Measurements from ENCODE around the gene ELFN2.

The ELFN2 gene

DNA sequence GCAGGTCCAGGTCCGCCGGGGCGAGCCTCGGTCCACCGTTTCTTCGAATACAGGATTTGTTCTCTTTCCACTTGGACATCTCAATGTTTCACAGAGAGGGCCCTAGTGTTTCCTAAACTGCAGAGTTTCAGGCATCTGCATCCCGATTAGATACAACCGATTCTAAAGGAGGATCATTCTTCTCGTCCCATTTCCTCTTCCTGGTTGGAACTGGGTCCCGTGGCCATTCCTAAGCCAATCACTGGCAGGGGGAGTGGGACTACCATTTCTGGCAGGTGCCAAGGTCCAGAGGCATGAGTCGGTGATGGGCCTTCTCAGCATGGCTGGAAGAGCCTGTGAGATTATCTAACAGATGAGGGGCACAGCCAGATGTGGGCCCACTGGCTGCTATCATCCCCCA is 68.9 kb downstream of the ELFN2 start:
- no peak for DNase-seq (ENCODE audit: low read depth in 2 of 2)

DNA sequence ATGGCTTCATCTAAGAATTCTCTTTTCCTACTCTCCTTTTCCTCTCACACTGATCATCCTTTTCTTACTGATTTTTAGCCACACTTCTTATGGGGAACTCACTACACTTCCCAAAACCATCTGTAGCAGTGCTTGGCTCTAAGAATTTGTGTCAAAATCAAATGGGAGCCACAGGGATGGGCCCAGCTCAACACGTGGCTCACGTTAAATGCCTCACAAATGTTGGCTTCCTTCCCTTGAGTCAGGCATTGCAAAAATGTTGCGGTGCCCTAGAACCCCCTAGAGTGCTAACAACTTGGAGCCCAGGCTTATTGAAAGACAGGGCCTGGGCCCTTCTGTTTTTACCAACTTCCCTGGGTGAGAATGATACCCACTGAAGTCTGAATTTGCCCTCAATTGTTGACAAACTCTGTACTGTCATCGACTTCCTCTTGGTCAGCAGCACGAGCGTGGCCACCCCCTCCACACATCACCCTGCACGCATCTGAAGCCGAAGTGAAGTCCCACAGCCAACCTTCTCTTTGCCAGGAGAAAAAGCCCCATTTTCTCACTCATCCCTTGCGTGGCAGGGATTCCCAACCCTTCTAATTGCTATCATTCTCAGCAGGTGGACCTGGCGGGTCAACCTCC is 69.7 kb downstream of the ELFN2 start:
- DNase-seq (ENCODE audit: low read depth in 2 of 2) = no peak

DNA sequence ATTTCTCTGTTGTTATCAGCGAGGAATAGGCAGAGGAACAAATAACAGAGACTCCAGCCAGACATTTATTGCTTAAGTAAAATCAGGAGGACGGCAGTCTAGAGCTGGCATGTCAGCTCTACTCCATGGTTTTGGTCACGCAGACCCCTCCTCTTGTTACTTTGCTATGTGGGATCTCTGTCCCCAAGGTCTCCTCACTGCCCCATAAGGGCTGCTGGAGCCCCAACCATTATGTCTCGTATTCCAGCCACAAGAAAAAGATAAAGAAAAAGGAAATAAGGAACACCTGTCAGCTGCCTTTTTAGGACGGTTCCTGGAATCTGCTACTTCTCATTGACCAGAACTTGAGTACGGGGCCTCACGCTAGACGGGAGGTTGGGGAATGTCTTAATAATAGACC is 70.4 kb downstream of the ELFN2 start:
- no peak for DNase-seq (ENCODE audit: low read depth in 2 of 2)

DNA sequence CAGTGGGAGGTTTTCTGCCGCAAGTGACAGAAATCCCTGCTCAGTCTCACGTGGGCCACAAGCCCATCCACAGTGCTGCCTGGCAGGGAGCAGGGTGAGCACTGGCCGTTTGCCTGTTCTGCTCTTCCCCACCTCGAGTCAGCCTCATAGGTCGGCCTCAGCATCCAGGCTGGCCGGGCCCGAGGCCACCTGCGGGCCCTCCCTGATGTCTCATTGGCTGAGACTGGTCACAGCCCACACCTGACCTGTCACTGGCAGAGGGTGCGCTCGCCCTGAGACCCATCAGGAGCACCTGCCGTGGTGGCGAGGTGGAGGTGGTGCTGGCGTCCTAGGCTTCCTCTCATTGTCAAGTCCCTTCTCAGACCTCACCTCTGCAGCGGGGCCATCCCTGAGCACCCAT is 72.1 kb downstream of the ELFN2 start:
- no peak for DNase-seq (ENCODE audit: low read depth in 2 of 2)

DNA sequence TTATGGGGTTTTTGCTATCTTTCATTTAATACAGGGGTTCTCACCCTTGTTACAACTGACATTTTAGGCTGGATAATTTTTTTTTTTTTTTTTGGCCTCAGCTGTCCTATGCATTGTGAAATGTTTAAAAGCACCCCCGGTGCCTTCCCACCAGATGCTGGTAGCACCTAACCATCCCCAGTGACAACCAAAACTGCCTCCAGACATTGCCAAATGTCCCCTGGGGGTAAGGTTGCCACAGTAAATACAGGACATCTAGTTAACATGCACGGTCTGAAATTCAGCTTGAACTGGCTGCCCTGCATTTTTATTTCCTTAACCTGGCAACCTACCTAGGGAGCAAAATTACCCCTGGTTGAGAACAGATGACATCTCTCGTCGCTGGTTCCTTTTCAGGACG is 72.6 kb downstream of the ELFN2 start:
- no peak for DNase-seq (ENCODE audit: low read depth in 2 of 2)

DNA sequence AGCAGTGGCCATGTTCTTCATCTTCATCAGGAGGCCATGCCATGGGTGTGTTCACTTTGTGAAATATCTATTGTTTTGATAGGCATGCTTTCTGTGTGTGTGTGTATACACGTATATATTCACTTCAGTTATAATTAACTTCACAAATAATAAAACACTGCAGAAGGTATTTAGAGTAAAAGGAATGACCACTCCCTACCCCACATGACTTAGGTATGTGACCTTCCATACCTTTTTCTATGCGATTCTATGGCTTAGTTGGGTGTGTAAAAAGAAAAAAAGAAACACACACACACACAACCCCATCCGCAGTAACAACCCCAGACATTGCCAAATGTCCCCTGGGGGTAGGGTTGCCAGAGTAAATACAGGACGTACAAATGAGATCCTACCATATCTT is 73.0 kb downstream of the ELFN2 start:
- no peak for DNase-seq (ENCODE audit: low read depth in 2 of 2)

DNA sequence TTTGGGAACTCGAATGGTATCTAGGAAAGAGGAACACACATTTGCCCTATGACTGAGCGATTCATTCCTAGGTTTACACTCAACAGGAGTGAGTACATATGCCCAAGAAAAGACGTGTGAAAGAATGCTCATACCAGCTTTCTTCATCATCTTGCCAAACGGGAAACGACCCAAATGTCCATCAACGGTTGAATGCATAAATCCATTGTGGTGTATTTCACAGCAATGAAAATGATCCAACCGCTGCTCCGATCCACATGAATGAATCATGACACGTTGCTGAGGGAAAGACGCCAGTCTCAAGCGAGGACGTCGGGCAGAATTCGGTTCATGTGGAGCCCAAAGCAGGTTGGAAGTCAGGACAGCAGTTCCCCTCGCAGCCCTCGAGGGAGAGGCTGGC is 73.4 kb downstream of the ELFN2 start:
- no peak for DNase-seq (ENCODE audit: low read depth in 2 of 2)

DNA sequence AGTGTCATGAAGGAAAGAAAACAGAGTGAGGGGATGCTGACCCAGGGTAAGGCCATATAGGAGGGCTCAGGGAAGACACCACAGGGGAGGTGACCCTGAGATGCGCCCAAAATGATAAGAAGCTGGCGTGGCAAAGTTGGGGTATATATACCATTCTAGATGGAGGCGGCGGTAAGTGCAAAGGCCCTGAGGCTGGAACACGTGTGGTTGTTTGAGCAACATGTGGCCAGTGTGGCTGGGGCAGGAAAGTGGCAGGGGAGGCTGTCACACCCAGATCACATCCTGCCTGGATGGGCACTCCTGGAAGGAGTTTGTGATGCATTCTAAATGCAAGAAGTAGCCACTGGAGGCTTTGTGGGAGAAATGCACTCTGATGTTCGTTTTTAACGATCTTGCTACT is 74.8 kb downstream of the ELFN2 start:
- no peak for DNase-seq (ENCODE audit: low read depth in 2 of 2)

DNA sequence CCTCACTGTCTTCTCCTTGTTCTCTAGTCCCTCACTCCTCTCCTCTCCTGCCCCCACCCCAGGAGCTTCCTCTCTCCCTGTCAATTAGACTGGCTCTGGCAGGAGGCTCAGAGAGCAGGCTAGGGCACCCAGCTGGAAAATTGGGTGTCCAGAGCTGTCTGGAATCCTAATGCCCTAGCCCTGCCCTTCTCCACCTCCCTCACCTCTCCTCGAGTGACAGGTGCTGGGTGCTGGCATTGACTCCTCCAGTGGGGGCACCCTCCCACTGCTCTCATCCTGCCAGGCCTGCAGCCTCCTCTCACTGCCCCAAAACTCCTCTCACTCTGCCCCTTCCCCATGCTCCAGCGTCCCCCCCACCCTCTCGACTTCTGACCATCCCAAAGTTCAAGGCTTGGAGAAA is 76.0 kb downstream of the ELFN2 start:
- DNase-seq (ENCODE audit: low read depth in 2 of 2) = no peak

DNA sequence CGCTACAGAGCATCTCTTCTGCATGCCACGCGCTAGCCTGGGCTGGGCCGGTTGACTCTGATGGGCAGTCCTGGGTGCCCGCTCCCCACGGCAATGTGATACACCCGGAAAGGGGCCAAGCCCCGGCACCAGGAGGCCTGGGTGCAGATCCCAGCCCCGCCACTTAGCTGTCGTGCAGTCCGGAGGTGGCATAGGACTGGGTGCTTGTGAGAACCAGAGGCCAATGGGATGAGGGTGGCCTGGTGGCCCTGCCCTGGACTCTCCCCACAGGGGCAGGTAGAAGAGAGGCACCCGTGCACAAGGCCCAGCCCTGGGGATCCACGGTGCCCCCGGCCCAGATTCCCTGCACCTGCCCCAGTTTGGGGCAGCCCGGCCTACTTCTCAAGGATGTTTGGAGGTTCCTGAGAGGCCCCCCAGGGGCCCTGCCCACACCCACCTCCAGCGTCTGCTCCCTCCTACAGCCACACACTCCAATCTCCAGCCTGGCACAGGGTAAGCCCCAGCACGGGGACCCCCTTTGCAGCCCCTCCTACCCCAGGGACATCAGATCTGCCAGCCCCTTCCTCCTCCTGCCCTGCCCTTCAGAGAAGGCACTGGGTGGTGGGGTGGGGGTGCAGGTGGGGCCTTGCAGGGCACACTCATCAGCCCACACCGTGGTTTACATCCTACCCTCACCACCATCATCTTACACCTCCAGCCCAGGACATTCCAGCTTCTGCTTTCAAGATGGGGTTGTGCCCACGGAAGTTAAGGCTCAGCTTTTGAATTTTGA is 78.0 kb downstream of the ELFN2 start:
- no peak for DNase-seq (ENCODE audit: low read depth in 2 of 2)

DNA sequence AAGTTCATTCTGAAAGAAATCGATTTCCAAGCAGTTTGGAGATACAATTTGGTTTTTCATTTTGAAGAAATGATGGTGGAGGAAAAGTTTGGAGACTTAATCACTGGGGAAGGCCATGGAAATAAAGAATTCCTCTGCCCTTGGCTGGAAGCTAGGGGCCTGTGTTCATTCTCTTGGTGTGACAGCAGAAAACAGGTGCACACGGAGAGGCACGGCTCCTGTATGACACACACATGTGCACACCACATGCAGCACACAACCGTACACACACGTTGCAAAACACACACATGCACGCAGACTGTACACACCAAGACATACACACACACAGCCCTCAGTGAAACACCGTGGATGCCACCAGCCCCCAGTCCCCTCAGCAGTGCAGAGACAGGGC is 80.8 kb downstream of the ELFN2 start:
- DNase-seq (ENCODE audit: low read depth in 2 of 2) = no peak

DNA sequence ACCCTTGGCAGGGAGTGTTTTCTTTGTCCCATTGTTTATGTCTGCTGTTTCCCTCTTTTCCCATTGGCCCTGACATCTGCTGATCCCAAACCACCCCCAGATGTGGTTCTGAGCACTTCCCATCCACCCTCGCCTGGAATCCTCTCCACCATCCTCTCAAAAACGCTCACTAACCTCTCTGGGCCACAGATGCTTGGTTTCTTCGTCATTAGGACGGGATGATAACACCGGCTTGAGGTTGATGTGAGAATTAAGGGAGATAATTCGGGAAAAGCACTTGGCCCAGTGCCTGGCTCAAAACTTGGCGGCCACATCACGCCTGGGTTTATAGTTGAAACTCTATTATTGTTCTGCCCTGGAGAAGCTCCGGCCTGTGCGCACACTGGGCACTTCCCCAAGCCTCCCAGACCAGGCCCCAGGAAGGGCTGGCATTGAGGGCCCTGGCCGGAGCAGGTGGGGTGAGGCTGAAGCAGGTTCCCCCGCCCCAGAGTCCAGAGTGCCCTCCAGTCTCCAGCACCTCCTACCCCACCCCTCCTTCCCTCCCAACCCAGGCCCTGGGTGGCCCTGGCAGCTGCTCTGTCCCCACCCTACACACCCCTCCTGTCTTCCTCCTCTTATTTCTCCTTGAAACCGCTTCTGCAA is 81.3 kb downstream of the ELFN2 start:
- no peak for DNase-seq (ENCODE audit: low read depth in 2 of 2)

DNA sequence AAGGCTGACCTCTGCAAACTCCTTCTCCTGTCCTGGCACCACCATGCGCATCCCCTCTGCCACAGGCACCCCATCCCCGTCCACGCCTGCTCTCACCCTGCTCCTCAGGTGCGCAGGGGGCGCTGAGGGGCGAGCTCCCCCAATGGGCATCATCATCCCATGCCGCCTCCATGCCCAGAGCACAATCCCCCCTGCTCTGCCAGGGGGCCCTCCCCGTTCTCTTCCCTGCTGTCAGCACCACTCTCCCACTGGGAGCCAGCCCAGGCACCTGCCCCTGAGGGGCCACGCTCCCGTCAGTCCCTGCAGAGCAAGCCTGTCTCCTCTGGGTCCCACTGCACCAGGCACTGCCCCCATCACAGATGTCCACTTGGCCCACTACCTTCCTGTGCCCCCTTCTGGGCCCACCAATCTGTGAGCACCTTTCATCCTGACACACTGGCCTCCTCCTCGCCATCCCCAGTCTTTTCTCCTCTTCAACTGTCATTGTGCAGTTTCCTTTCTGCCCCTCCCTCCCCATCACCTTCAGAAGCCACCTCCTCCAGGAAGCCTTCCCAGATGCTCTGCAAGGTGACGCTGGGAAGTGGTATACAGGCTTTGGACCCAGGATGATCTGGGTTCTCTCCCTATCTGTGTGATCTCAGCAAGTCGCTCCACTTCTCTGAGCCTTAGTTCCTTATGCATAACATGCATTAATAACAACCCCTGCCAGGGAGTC is 82.4 kb downstream of the ELFN2 start:
- no peak for DNase-seq (ENCODE audit: low read depth in 2 of 2)

DNA sequence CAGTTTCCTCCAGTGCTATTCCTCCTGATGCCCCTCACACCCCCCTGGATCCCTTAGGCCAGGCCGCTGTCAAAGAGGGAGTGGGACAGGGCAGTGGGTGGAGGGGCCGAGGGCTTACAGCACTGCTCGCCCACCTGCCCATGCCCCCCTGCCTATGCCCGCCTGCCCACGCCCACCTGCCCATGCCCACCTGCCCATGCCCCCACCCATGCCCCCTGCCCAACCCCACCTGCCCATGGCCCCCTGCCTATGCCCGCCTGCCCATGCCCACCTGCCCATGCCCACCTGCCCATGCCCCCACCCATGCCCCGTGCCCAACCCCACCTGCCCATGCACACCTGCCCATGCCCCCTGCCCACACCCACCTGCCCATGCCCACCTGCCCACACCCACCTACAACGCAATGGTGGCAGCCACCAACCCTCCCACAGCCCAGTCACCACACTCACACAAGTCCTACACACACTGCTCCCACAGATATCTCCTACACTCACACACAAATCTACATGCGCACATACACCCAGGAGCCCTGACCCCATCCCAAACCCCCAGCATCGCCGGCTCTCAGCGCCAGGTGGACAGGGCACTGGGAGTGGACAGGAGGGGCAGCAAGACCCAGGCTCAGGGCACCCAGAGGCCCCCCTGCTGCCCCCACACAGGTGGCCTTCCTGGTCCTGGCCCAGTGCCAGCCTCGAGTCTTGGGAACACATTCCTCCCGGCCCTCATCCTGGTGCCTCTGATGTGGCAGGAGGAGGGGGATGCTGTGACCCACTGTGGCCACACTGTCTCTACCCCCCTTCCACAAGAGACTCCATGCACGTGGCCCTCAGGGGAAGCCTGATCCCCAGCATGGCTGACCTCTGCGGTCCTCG is 83.2 kb downstream of the ELFN2 start:
- no peak for DNase-seq (ENCODE audit: low read depth in 2 of 2)

DNA sequence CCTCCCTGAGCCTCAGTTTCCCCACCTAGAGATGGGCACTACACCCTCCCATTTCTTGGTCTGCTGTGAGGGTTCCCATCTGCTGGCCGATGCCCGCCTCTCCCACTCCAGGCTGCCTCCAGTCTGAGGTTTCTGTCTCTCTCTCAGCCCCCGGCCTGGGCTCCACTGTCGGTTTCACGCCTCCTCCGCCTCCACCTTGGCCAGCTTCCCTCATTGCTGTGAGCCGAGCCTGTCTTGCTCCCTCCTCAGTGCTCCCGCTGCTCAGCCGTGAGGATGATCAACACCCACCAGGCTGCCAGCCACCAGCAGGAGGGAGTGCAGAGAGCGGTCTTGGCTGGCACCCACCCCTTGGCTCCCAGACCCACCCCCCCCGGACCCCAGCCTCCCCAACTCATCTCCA is 83.9 kb downstream of the ELFN2 start:
- DNase-seq (ENCODE audit: low read depth in 2 of 2) = no peak

DNA sequence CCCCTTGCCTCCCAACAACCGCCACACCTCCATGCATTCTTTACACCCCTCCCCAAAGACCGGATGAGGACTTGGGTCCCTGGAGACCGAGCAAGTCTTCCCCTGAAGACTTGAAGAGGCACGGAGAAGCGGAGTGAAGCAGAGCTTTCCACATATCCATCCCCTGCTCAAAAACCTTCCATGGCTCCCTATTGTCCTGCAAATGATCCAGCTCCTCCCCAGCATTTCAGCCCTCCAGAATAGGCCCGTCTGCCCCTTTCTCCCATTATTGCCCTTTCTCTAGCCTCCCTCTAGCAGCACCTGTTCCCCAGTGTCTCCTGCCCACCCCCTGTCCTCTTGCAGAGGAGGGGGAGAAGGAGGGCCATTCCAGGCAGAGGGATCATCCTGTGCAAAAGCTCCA is 85.2 kb downstream of the ELFN2 start:
- no peak for DNase-seq (ENCODE audit: low read depth in 2 of 2)

DNA sequence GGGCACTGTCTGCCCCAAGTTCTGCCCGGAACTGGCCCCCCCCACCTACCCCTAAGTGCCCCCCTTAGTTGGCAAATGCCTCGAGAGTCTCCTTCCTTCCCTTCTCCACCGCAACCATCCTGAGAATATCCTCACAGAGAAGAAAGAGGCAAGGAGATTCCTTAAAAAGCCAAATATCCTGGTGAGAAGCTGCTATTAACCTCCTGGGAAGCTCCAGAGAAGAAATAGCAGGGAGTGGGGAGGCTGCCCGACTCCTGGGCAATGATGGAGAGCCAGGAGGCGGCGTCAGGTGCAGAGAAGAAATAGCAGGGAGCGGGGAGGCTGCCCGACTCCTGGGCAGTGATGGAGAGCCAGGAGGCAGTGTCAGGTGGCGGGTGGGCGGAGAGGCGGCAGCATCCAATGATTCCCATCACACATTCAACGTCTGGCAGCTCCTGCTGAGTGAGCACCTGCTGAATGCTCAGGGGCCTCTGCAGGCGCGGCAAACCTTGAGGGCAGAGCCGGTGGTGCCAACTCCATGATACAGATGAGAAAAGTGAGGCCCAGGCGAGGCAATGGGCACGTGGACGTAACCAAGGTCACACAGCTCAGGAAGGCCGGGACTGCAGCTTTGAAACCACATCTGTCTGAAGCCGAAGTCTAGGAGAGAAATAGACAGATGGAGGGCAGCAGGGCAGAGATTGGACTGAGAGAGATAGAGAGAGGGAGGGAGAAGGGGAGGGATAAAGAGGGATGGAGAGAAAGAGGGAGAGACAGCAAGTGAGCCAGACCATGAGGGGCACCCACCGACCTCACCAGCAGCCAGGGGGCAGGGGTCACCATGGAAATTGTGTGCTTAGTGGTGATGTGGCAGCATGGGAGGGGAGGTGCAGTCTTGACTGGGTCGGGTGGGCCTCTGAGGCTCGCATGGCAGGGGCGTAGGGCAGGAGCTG is 86.7 kb downstream of the ELFN2 start:
- DNase-seq (ENCODE audit: low read depth in 2 of 2) = no peak

DNA sequence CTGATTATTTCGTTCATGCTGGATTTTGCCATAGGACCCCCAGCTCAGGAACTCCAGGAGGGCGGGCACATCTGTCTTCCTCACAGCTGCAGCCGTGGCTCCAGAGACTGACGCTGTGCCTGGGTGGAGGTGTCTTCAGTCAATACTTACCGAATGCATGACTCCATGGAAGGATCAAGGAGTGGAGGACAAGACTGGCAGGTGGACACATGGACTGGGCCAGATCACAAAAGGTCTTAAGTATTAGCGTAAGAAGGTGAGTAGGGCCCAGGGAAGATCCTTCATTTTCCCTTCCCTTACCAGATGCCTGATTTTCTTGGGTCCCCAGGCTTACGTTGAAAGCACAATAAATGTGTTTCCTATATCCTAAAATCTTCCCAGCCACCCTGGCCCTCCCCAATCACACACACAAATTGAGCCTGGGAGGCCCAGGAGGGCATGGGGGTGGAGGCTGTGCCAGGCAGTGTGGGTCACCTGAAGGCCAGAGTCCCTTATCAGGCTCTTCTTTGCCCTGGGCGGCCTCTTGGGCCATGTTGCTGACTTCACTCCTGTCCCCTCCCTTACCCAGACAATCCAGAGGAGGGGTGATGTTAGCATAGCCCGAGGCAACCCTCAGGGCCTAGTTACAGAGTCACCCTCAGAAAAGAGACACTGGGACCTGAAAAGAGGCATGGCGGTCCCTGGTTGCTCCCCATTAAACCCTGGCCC is 88.6 kb downstream of the ELFN2 start:
- no peak for DNase-seq (ENCODE audit: low read depth in 2 of 2)

DNA sequence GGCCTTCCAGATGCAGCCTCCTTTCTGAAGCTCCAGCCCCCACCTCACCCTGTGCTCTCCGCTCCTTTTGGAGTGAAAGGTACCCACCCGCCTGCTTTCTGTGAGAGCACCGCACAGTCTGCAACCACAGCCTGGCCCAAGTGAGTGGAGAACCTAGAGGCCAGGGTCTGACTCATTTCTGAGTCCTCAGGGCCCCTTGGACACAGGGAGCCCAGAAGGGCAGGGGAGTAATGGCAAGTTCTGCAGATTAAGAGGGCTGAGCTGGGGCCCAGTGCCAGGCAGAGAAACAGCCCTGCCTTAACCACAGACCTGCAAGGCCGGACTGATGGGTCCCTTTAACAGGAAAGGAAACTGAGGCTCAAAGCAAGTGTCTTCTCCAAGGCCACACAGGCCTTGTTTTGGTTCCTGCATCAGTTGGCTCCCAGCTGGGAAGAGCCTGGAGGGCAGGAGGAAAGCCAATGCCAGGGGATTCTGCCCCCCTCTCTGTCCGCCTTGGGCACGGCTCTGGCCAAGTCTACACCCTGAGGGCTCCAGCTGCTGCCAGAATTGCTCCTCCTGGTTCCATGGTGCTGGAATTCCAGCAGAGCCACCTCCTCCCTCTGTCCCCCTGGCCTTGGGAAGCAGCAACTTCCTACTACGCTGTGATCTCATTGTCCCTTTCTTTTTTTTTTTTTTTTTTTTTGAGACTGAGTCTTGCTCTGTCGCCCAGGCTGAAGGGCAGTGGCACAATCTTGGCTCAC is 89.9 kb downstream of the ELFN2 start:
- no peak for DNase-seq (ENCODE audit: low read depth in 2 of 2)

Measured in stimulated activated CD4-positive, alpha-beta T cell treated with anti-CD3 and anti-CD28 coated beads, Interleukin-1b, Interleukin-23, amount 100 ng/mL, for 4 hours (primary cell).